IPS-20b (cell line): ENCODE results near the gene WDR70.

ENCODE experiments used
- H3K27ac ChIP-seq: one replicate; pipeline ENCODE4 v1.5.1; 2013; ENCODE audit warnings: low read length
- H3K27me3 ChIP-seq: 2 replicates; pipeline ENCODE4 v1.6.1; 2013; ENCODE audit warnings: mild to moderate bottlenecking, low read length, inconsistent platforms; ENCODE audit not compliant: insufficient read depth
- H3K36me3 ChIP-seq: 2 replicates; pipeline ENCODE4 v1.6.1; 2013; ENCODE audit warnings: low read depth, mild to moderate bottlenecking, inconsistent platforms, low read length, moderate library complexity; ENCODE audit not compliant: insufficient read depth
- H3K4me1 ChIP-seq: 2 replicates; pipeline ENCODE4 v1.6.1; 2013; ENCODE audit warnings: mild to moderate bottlenecking, control low read depth, inconsistent platforms, low read length, moderate library complexity; ENCODE audit not compliant: insufficient read depth
- H3K4me3 ChIP-seq: 2 replicates; pipeline ENCODE4 v1.5.1; 2013; ENCODE audit warnings: mild to moderate bottlenecking, low read length, inconsistent platforms
- H3K9ac ChIP-seq: 2 replicates; pipeline ENCODE4 v1.6.1; 2013; ENCODE audit warnings: low read depth, mild to moderate bottlenecking, inconsistent platforms, low read length, moderate library complexity
- H3K9me3 ChIP-seq: 2 replicates; pipeline ENCODE4 v1.6.1; 2013; ENCODE audit warnings: mild to moderate bottlenecking, low read depth, low read length, inconsistent platforms; ENCODE audit not compliant: insufficient read depth

WDR70 gene

GRCh38 chr5:37720550-37720952, 341.4 kb downstream of the WDR70 start:
- peaks cover 10% of the 10 kb centered on the region for H3K4me1 ChIP-seq
- H3K9ac ChIP-seq, result no peak overlapping the region
- H3K27me3 ChIP-seq, result no peaks in the 10 kb centered on the region
- no peak overlapping the region for H3K27ac ChIP-seq
- H3K4me3 ChIP-seq, result no peak overlapping the region
- no peaks in the 10 kb centered on the region for H3K36me3 ChIP-seq
- no peaks in the 10 kb centered on the region for H3K9me3 ChIP-seq

GRCh38 chr5:37721447-37721871, 342.3 kb downstream of the WDR70 start:
- H3K4me3 ChIP-seq, result no peak overlapping the region
- no peak overlapping the region for H3K27ac ChIP-seq

GRCh38 chr5:37722236-37723161, 343.4 kb downstream of the WDR70 start:
- no peak overlapping the region for H3K4me3 ChIP-seq
- H3K9me3 ChIP-seq, result no peaks in the 10 kb centered on the region
- peaks cover 10% of the 10 kb centered on the region; the same call in 1 of the 2 replicates for H3K4me1 ChIP-seq
- H3K9ac ChIP-seq, result no peak overlapping the region
- H3K27ac ChIP-seq, result no peak overlapping the region
- peaks cover 10% of the 10 kb centered on the region for H3K36me3 ChIP-seq
- H3K27me3 ChIP-seq, result no peaks in the 10 kb centered on the region

More at GRCh38 chr5:37721447-37721871, 342.3 kb downstream of the WDR70 start:
- Histone ChIP-seq H3K9me3 (no peaks in the 10 kb centered on the region), H3K27me3 (no peaks in the 10 kb centered on the region), H3K4me1 (peaks cover 10% of the 10 kb centered on the region), H3K9ac (no peak overlapping the region; the same call in 1 of the 2 replicates), H3K36me3 (no peaks in the 10 kb centered on the region)

DNA sequence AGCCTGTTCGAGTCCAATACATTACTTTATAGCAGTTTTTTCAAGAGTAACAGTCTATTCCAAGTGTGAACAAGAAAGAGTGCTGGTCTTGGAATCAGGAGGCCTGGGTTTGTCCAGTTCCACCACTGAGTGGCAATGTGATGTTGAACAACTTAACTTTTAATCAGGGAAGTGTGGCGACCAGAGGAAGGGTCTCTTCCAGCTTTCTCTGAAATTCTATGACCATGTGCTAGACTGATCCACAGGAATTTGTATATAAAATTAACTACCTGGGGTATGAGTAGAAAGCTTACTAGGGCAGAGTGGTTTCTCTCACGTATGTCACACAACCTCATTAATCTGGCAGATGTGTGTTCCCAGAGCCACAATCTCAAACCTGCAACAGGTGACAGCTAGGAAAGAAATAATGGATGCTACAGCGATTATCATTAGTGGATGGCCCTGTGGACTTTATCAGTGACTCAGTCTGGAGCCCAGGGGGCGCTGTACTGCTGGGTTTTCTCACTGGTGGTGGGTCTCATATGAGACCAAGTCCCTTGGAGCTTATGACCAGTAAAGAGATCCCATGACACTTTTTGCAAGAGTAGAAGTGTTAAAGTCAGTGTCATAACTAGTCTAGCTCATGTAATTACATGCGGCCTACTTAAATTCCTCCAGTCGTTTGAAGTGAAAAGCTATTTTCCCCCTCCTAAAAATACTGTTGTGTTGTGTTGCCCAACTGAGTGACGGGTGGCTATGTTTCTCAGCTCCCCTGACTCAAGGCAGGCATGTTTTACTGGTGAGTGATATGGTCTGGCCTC, 344.2 kb downstream of the WDR70 start:
- Histone ChIP-seq H3K4me3 (no peak overlapping the region), H3K27me3 (no peaks in the 10 kb centered on the region), H3K9ac (no peak overlapping the region), H3K27ac (no peak overlapping the region), H3K36me3 (peaks cover 10% of the 10 kb centered on the region), H3K9me3 (no peaks in the 10 kb centered on the region), H3K4me1 (peaks cover 10% of the 10 kb centered on the region; the same call in 1 of the 2 replicates)

DNA sequence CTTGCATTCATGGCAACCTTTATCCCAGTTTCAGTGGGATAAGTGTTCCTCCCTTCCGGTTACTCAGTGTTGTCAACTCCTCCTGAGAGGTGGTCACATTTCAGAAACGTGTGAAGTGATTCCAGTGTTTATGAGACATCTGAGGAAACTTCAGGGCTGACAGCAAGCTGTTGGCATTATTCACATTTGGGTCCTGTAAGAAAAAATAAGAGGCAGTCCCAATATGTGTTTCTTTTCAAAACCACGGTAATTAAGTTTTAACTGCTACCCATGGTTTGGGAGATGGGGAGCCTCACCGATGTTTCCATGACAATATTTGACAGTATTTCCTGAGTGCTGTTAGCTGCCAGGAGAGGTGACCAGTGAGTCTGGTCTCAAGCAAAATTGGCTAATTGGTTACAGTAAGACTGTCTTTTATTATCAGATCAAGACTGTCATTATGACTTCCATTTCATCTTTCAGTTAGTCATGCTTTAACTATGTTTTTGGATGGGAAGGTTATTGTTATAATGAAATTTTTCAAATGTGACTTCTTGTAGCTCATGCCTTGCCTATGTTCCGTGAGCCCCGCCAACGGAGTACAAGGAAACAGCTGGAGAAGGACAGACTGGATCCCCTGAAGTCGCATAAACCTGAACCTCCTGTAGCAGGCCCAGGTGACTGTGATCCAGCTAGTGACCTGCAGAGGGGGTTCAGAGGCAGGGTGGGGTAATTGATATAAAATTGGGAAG, 345.4 kb downstream of the WDR70 start:
- H3K4me1 ChIP-seq, result peaks cover 10% of the 10 kb centered on the region; the same call in 1 of the 2 replicates
- no peak overlapping the region for H3K4me3 ChIP-seq
- H3K36me3 ChIP-seq, result peaks cover 10% of the 10 kb centered on the region
- H3K27me3 ChIP-seq, result no peaks in the 10 kb centered on the region
- no peak overlapping the region for H3K27ac ChIP-seq
- H3K9ac ChIP-seq, result no peak overlapping the region
- no peaks in the 10 kb centered on the region for H3K9me3 ChIP-seq

GRCh38 chr5:37725185-37725584, 346.1 kb downstream of the WDR70 start:
- Histone ChIP-seq H3K4me3 (no peak overlapping the region), H3K4me1 (peaks cover 10% of the 10 kb centered on the region; the same call in 1 of the 2 replicates), H3K27ac (no peak overlapping the region), H3K36me3 (peaks cover 10% of the 10 kb centered on the region), H3K9ac (no peak overlapping the region), H3K27me3 (no peaks in the 10 kb centered on the region), H3K9me3 (no peaks in the 10 kb centered on the region)

GRCh38 chr5:37727238-37727637, 348.1 kb downstream of the WDR70 start:
- Histone ChIP-seq H3K4me3 (no peak overlapping the region), H3K4me1 (no peaks in the 10 kb centered on the region), H3K27ac (no peak overlapping the region), H3K9me3 (no peaks in the 10 kb centered on the region), H3K36me3 (peaks cover 10% of the 10 kb centered on the region), H3K9ac (no peak overlapping the region), H3K27me3 (no peaks in the 10 kb centered on the region)

DNA sequence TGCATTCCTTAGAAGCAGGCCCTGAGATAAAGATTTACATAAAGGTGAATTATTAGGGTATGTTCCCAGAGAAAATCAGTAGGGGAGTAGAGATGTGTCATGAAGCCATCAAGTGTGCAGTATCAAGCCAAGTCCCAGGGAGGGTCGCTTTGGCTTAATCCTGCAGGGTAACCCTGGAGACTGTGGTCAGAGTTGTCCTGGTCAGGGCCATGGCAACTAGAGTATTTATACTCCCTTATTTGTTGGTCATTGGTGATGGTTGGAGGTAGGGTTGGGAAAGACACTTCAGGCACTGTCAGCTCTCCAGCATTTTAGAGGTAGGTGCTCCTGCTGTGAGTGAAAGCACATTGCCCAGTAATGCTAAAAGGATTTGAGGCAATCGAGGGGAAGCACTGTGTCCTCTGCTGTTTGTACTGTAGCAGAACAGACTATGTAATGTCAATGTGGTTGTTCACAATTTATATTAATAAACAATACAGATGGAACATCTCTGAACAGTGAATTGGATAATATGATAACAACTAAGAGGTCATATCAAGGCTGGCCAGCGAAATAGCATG, 351.9 kb downstream of the WDR70 start:
- Histone ChIP-seq H3K27ac (no peak overlapping the region), H3K9me3 (no peaks in the 10 kb centered on the region), H3K27me3 (no peaks in the 10 kb centered on the region), H3K4me1 (no peaks in the 10 kb centered on the region), H3K36me3 (peaks cover 10% of the 10 kb centered on the region), H3K9ac (no peak overlapping the region), H3K4me3 (no peak overlapping the region)

DNA sequence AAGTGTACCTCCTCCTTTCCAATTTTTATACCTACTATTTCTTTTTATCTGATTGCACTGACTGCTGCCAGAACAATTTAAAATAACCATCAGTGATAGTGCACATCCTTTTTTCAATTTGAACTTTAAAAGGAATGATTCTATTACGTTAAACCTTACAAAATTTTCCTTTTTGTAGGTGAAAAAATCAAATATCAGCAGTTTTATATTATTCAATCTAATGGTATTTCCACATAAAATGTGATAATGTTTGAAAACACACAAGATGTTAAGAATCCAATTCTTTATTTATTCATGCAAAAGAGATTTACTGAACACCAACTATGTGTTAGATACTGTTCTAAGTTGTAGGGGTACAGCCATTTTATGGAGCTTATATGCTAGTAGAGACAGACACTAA, 355.0 kb downstream of the WDR70 start:
- Histone ChIP-seq H3K4me3 (no peak overlapping the region), H3K4me1 (no peaks in the 10 kb centered on the region), H3K9ac (no peak overlapping the region), H3K27me3 (no peaks in the 10 kb centered on the region), H3K9me3 (no peaks in the 10 kb centered on the region), H3K36me3 (no peaks in the 10 kb centered on the region), H3K27ac (no peak overlapping the region)

- no peak overlapping the region for H3K27ac ChIP-seq
- H3K4me1 ChIP-seq, result no peaks in the 10 kb centered on the region
Observed at GRCh38 chr5:37735649-37736347, 356.7 kb downstream of the WDR70 start.

More at GRCh38 chr5:37735649-37736347, 356.7 kb downstream of the WDR70 start:
- Histone ChIP-seq H3K9me3 (no peaks in the 10 kb centered on the region), H3K27me3 (no peaks in the 10 kb centered on the region), H3K36me3 (no peaks in the 10 kb centered on the region), H3K4me3 (no peak overlapping the region), H3K9ac (no peak overlapping the region)
